ENCODE results near the gene ECHS1.

Gene ECHS1

DNA sequence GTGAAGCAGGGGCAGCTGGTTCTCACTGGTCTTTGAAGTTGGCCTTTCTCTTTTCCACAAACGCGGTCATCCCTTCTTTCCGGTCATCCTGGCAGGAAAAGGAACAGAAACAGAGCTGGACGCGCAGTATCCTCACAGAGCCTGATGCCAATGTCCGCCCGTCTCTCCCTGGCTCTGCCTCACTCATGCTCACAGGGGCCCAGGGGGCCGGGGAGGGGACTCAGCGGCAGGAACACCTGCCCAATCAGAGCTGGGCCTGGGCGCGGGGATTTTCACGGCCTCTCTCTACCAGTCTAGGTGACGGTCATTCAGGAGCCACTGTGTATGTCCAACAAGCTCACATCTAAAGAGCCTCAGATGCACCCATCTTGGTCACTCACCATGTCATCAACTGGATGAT is 10.3 kb downstream of the ECHS1 start:
- no peak for DNase-seq (ENCODE audit: low read depth)
- H3K4me3 ChIP-seq (ENCODE audit: control insufficient read depth, low read depth, low read length), result no peak overlapping the region
- no peak for TF ChIP-seq CTCF (conservative IDR thresholded peaks at IDR 0.05; ENCODE audit: control insufficient read depth, insufficient read depth, low read depth, low read length)

DNA sequence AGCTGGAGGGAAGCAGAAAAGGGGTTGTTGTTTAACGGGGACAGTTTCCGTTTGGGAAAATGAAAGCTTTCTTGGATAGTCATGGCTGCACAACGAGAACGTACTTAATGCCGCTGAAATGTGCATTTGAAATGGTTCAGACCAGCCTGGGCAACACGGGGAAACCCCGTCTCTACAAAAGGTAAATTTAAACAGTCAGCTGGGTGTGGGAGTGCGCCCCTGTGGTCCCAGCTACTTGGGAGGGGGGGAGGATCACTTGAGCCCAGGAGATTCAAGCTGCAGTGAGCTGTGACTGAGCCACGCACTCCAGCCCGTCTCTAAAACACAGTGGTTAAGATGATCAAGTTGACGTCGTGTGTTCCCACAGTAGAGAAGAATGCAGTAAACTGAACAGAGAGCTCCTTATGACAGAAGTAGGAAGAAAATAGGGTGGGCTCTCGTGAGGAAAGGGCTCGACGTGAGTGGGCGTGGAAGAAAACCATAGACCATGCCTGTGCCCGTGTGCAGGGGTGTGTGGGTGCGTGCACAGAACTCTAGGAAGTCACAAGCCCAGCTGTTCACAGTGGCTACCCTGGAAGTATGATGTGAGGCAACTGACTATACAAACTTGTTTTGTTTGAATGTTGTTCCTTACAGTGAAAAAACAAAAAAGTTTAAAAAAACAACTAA is 11.2 kb downstream of the ECHS1 start:
- TF ChIP-seq CTCF (conservative IDR thresholded peaks at IDR 0.05; ENCODE audit: control insufficient read depth, insufficient read depth, low read depth, low read length), result no peak
- H3K4me3 ChIP-seq (ENCODE audit: control insufficient read depth, low read depth, low read length), result no peak overlapping the region
- DNase-seq (ENCODE audit: low read depth), result no peak

GRCh38 chr10:133361227-133361626 is 11.9 kb downstream of the ECHS1 start:
- H3K4me3 ChIP-seq (ENCODE audit: control insufficient read depth, low read depth, low read length), result no peak overlapping the region
- DNase-seq (ENCODE audit: low read depth), result no peak
- TF ChIP-seq CTCF (conservative IDR thresholded peaks at IDR 0.05; ENCODE audit: control insufficient read depth, insufficient read depth, low read depth, low read length), result no peak

- H3K4me3 ChIP-seq (ENCODE audit: control insufficient read depth, low read depth, low read length), result no peak overlapping the region
- no peak for DNase-seq (ENCODE audit: low read depth)
- TF ChIP-seq CTCF (conservative IDR thresholded peaks at IDR 0.05; ENCODE audit: control insufficient read depth, insufficient read depth, low read depth, low read length), result no peak
These were observed 13.1 kb downstream of the ECHS1 start for GRCh38 chr10:133359972-133360610.

DNA sequence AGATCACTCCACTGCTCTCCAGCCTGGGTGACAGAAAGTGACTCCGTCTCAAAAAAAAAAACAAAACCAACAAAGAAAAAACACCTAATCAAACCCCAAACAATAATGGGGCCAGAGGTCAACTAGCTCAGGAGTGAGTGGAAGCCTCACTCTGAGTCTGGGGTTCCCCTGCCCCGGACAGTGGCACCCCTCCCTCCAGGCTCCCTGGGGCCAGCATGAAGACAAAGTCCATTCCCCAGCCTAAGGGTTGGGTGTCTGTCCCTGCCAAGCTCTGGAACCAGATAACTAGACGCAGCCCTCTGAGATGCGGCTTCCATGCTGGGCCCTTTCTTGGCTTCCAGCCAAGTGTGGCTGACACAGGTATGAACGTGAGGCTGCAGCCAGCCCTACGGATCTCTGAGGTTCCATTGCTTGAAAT is 13.6 kb downstream of the ECHS1 start:
- no peak overlapping the region for H3K4me3 ChIP-seq (ENCODE audit: control insufficient read depth, low read depth, low read length)
- DNase-seq (ENCODE audit: low read depth), result no peak
- TF ChIP-seq CTCF (conservative IDR thresholded peaks at IDR 0.05; ENCODE audit: control insufficient read depth, insufficient read depth, low read depth, low read length), result no peak

- no peak overlapping the region for H3K4me3 ChIP-seq (ENCODE audit: control insufficient read depth, low read depth, low read length)
- no peak for TF ChIP-seq CTCF (conservative IDR thresholded peaks at IDR 0.05; ENCODE audit: control insufficient read depth, insufficient read depth, low read depth, low read length)
- DNase-seq (ENCODE audit: low read depth), result no peak
These were observed 14.2 kb downstream of the ECHS1 start for GRCh38 chr10:133358925-133359310.

Measured in fibroblast of mammary gland (primary cell).